Suprapubic skin (tissue), 4 donors: Measurements from ENCODE around the gene FOXM1.

Source experiments
- POLR2A ChIP-seq, 2 donors: fragments of 450-650 bp; IDR thresholded peaks; one replicate each; pipeline ENCODE4 v1.6.1; 2017; ENCODE audit warnings: antibody characterized with exemption in 2 of 2, mild to moderate bottlenecking in 2 of 2, moderate library complexity in 2 of 2
- POLR2AphosphoS5 ChIP-seq, 3 donors: sonication (generic); formaldehyde crosslinking; IDR thresholded peaks; one replicate each; pipeline ENCODE4 v1.6.1; 2017; ENCODE audit warnings: antibody characterized with exemption in 3 of 3
- TF ChIP-seq, protein P1 (sequence below), 2 donors: fragments of 200-600 bp in 1 of 2; fragments of 450-650 bp in 1 of 2; sonication (generic) in 1 of 2; IDR thresholded peaks; one replicate each; pipeline ENCODE4 v1.5.1; 2016 to 2019; ENCODE audit warnings: antibody characterized with exemption in 2 of 2, mild to moderate bottlenecking in 1 of 2, moderate library complexity in 1 of 2

DNA sequence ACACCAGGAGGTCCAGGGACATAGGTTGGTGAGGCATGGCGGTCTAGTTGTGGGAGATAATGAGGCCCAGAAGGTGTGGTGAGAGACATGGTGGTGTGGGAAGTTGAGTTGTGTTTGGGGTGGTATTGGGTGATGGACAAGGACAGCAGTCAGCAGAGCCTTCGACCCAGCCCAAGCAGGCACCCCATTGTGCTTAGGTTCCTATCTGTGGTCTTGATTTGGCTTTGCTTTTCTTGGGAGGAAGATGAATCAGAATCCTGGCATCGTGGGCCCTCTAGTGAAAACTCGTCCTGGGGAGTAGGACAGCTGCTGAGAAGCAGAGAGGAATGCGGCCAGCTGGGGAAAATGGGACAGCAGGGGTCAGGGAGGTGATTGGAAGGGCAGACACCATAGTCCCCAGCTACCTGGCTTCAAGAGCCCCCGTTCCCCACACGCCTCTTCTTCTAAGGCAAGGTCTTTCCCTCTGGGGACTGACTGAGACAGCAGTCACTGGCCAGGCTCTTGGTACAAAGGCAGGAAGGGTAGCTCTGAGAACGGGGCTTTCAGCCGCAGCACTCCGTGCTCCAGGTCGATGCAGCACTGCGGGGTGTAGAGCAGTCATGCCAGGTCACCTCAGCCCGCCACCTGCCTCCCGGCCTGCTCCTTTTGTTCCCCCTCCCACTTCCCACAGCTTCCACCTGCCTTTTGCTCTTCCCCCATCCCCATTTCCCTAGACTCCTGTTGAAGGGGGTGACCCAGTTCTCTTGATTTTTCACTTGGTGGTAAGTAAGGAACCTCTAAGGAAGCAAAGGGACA is 50.1 kb downstream of the FOXM1 start:
- TF ChIP-seq, protein P1, sequence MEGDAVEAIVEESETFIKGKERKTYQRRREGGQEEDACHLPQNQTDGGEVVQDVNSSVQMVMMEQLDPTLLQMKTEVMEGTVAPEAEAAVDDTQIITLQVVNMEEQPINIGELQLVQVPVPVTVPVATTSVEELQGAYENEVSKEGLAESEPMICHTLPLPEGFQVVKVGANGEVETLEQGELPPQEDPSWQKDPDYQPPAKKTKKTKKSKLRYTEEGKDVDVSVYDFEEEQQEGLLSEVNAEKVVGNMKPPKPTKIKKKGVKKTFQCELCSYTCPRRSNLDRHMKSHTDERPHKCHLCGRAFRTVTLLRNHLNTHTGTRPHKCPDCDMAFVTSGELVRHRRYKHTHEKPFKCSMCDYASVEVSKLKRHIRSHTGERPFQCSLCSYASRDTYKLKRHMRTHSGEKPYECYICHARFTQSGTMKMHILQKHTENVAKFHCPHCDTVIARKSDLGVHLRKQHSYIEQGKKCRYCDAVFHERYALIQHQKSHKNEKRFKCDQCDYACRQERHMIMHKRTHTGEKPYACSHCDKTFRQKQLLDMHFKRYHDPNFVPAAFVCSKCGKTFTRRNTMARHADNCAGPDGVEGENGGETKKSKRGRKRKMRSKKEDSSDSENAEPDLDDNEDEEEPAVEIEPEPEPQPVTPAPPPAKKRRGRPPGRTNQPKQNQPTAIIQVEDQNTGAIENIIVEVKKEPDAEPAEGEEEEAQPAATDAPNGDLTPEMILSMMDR (IDR thresholded peaks at IDR 0.05) = no peak
- TF ChIP-seq POLR2AphosphoS5 (IDR thresholded peaks at IDR 0.05) = no peak
- TF ChIP-seq POLR2A (IDR thresholded peaks at IDR 0.05) = no peak
